Fibroblast of the aortic adventitia (primary cell): Measurements from ENCODE around the gene PLEKHG1. TPM values are rescaled to one million over a fixed set of nuclear protein-coding genes. Genes with fewer than 3 reads are reported as not detected.

Source experiments
- DNase-seq: peaks from one replicate; pipeline ENCODE4 v3.0.0-alpha.2; 2010; ENCODE audit warnings: low read depth
- H3K4me3 ChIP-seq: 2 replicates; pipeline ENCODE4 v1.5.1; 2011; ENCODE audit warnings: low read depth, mild to moderate bottlenecking, control low read depth, low read length, moderate library complexity
- CTCF ChIP-seq: IDR thresholded peaks from 2 replicates; pipeline ENCODE4 v1.5.1; 2011; ENCODE audit warnings: mild to moderate bottlenecking, low read length, control low read depth, inconsistent platforms; ENCODE audit not compliant: insufficient read depth
- total RNA-seq: library from RNA; depleted of rRNA; stranded (reverse); fragments of >200 nt; gene quantifications from 2 replicates; pipeline ENCODE4 v1.2.3, GENCODE V29; 2012; ENCODE audit warnings: low replicate concordance

PLEKHG1 gene
- total RNA-seq, 1 donor = 3.7 TPM

- no peak overlapping the region for H3K4me3 ChIP-seq
- TF ChIP-seq CTCF = no peak
- no peak for DNase-seq
Measured at GRCh38 chr6:150622476-150622875, 22.8 kb downstream of the PLEKHG1 start.

DNA sequence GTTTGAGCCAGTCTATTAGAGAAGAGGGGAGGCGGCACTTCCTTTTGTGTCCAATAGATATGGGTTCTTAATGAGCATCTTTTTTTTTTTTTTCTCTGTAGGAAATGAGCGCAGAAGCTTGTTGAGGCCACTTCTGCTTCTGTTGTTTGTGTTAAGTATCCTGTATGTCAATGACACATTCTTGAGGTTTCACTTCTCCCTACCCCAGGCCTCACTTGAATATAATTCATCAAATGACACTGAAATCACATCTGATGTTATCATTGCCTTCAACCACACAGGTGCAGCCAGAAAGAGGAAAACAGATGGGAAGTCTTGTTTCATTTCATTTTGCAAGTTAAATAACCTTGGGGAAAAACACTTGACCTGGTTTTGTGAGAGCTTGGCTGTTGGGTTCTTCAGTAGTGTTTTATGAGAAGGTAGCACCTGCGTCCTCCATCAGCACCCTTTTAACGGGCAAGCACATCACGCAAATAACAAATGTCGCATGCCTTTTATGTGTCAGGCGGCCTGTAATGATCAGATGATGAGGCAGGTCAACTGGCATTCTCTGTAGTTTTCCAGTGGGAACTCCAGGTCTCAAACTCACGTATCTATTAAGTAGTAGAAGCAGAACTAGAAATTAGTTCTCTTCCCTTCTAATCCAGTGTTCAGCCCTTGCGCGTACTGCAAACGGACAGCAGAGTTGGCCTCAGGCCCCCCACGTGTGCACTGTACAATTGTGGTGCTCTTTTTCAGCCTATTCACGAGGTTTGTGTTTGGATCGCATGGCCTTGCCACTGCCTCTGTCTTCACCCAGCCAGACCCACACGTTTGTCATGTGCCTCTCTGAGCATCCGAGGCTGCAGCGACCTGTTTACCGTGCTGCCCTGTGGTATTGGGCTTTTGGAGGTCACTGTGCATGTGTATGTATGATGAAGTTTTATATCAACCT, 23.5 kb downstream of the PLEKHG1 start:
- no peak for TF ChIP-seq CTCF
- no peak for DNase-seq
- H3K4me3 ChIP-seq = no peak overlapping the region

DNA sequence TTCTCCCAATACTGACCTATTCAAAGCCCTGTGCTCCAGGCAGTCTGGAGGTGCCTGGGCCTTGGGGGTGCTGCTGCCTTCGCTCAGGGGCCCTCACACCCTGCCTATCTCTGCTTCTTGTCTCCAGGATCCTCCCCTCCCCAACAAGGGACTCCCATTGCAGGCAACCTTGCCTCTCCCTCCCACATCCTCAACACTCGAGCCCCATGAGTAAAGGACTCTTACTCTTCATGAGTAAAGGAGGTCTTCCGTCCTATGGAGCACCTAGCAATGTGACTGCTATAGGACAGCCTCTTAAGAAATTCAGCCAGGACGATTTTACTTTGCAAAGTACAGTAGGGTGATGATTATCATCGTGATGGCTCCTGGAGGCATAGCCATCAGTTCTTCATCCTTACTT, 24.5 kb downstream of the PLEKHG1 start:
- no peak for TF ChIP-seq CTCF
- no peak for DNase-seq
- H3K4me3 ChIP-seq = no peak overlapping the region

GRCh38 chr6:150625927-150626326, 26.2 kb downstream of the PLEKHG1 start:
- no peak for DNase-seq
- no peak for TF ChIP-seq CTCF
- no peak overlapping the region for H3K4me3 ChIP-seq

GRCh38 chr6:150627154-150627553, 27.5 kb downstream of the PLEKHG1 start:
- TF ChIP-seq CTCF = no peak
- H3K4me3 ChIP-seq = no peak overlapping the region
- no peak for DNase-seq

GRCh38 chr6:150627585-150628025, 27.9 kb downstream of the PLEKHG1 start:
- H3K4me3 ChIP-seq = no peak overlapping the region
- DNase-seq = peak; percentile 73
- no peak for TF ChIP-seq CTCF
